ENCODE results near the gene PCMTD2.

- peak in 2 of 3 experiments; percentile 4 to 32 for TF ChIP-seq CTCF (IDR thresholded peaks at IDR 0.05)
- TF ChIP-seq POLR2A (IDR thresholded peaks at IDR 0.05): peak in 1 of 2 donors; percentile 39
These were observed at the start of gene PCMTD2 for GRCh38 chr20:64255361-64256281.
